ENCODE results near the gene ZRSR2. TPM values are rescaled to one million over a fixed set of nuclear protein-coding genes. Genes with fewer than 3 reads are reported as not detected.
"Not testable (repeated sequence)": the region's sequence is repeated elsewhere in the genome, so short reads cannot be mapped to it uniquely, and the experiment has no call there.

Gene ZRSR2
- total RNA-seq, 1 donor = 2.9 TPM

DNA sequence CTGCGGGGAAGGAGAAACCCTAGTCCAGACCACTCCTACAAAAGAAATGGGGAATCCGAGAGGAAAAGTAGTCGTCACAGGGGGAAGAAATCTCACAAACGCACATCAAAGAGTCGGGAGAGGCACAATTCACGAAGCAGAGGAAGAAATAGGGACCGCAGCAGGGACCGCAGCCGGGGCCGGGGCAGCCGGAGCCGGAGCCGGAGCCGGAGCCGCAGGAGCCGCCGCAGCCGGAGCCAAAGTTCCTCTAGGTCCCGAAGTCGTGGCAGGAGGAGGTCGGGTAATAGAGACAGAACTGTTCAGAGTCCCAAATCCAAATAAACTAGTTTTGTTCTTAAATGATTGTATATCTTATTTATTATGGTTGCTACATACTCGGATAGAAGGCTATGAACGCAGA, 32.6 kb downstream of the ZRSR2 start:
- Histone ChIP-seq H3K4me3 (ENCODE audit: insufficient read depth, low read length) (no peak overlapping the region), H3K36me3 (ENCODE audit: insufficient read depth, low read length) (peaks cover 28% of the 10 kb centered on the region), H3K4me1 (ENCODE audit: insufficient read depth, low read length) (no peaks in the 10 kb centered on the region), H4K20me1 (ENCODE audit: insufficient read depth, low read length) (peaks cover 3% of the 10 kb centered on the region), H3K9me3 (ENCODE audit: low read depth, low read length) (no peaks in the 10 kb centered on the region), H3K4me2 (ENCODE audit: insufficient read depth, low read length) (no peak overlapping the region), H3K79me2 (ENCODE audit: insufficient read depth, low read length) (no peaks in the 10 kb centered on the region), H3K27ac (ENCODE audit: low read depth, low read length) (no peak overlapping the region), H2AFZ (ENCODE audit: low read length) (no peak overlapping the region), H3K27me3 (ENCODE audit: insufficient read depth, low read length) (no peaks in the 10 kb centered on the region)
- TF ChIP-seq CTCF (IDR thresholded peaks at IDR 0.05; ENCODE audit: extremely low read depth, low read depth, low read length) = no peak
- DNase-seq (ENCODE audit: insufficient read length, low spot score, missing footprints) = no peak

GRCh38 chrX:15825936-15826335, 35.7 kb downstream of the ZRSR2 start:
- Histone ChIP-seq H3K36me3 (ENCODE audit: insufficient read depth, low read length) (peaks cover 17% of the 10 kb centered on the region), H2AFZ (ENCODE audit: low read length) (no peak overlapping the region), H4K20me1 (ENCODE audit: insufficient read depth, low read length) (peaks cover 3% of the 10 kb centered on the region), H3K4me3 (ENCODE audit: insufficient read depth, low read length) (no peak overlapping the region), H3K27me3 (ENCODE audit: insufficient read depth, low read length) (no peaks in the 10 kb centered on the region), H3K4me2 (ENCODE audit: insufficient read depth, low read length) (no peak overlapping the region), H3K9me3 (ENCODE audit: low read depth, low read length) (no peaks in the 10 kb centered on the region), H3K27ac (ENCODE audit: low read depth, low read length) (no peak overlapping the region), H3K4me1 (ENCODE audit: insufficient read depth, low read length) (no peaks in the 10 kb centered on the region), H3K79me2 (ENCODE audit: insufficient read depth, low read length) (no peaks in the 10 kb centered on the region)
- no peak for DNase-seq (ENCODE audit: insufficient read length, low spot score, missing footprints)
- no peak for TF ChIP-seq CTCF (IDR thresholded peaks at IDR 0.05; ENCODE audit: extremely low read depth, low read depth, low read length)

GRCh38 chrX:15829217-15829616, 38.9 kb downstream of the ZRSR2 start:
- Histone ChIP-seq H3K9me3 (ENCODE audit: low read depth, low read length) (no peaks in the 10 kb centered on the region), H3K27me3 (ENCODE audit: insufficient read depth, low read length) (no peaks in the 10 kb centered on the region), H3K27ac (ENCODE audit: low read depth, low read length) (no peak overlapping the region), H2AFZ (ENCODE audit: low read length) (no peak overlapping the region), H3K79me2 (ENCODE audit: insufficient read depth, low read length) (no peaks in the 10 kb centered on the region), H4K20me1 (ENCODE audit: insufficient read depth, low read length) (no peaks in the 10 kb centered on the region), H3K36me3 (ENCODE audit: insufficient read depth, low read length) (no peaks in the 10 kb centered on the region), H3K4me3 (ENCODE audit: insufficient read depth, low read length) (no peak overlapping the region), H3K4me1 (ENCODE audit: insufficient read depth, low read length) (no peaks in the 10 kb centered on the region), H3K4me2 (ENCODE audit: insufficient read depth, low read length) (no peak overlapping the region)
- no peak for TF ChIP-seq CTCF (IDR thresholded peaks at IDR 0.05; ENCODE audit: extremely low read depth, low read depth, low read length)
- no peak for DNase-seq (ENCODE audit: insufficient read length, low spot score, missing footprints)

DNA sequence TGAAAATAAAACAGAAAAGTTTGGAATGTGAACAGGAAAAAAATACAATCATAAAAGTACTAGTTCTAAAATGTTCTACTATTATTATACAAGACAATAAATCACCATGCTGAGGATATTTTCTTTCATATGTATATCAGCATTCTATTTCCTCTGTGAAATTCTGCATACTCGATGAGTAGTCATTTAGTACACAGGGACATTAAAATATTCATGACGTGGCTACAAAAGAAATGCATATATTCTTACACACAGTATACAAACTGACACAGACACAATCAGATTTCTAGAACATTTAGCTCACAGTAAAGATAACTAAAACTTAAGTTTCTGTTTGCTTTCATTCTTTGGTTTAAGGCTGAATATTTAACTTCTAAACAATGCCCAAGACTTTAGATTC, 41.1 kb downstream of the ZRSR2 start:
- not testable (repeated sequence) for H3K79me2 ChIP-seq (ENCODE audit: insufficient read depth, low read length); H3K9me3 ChIP-seq (ENCODE audit: low read depth, low read length); DNase-seq (ENCODE audit: insufficient read length, low spot score, missing footprints)

More for the DNA sequence above, 41.1 kb downstream of the ZRSR2 start:
- H3K4me2 ChIP-seq (ENCODE audit: insufficient read depth, low read length); H3K27me3 ChIP-seq (ENCODE audit: insufficient read depth, low read length); H3K4me1 ChIP-seq (ENCODE audit: insufficient read depth, low read length); H3K4me3 ChIP-seq (ENCODE audit: insufficient read depth, low read length); H4K20me1 ChIP-seq (ENCODE audit: insufficient read depth, low read length); H3K27ac ChIP-seq (ENCODE audit: low read depth, low read length); H3K36me3 ChIP-seq (ENCODE audit: insufficient read depth, low read length); H2AFZ ChIP-seq (ENCODE audit: low read length): not testable (repeated sequence)
